IMR-90 (cell line): ENCODE measurements around the gene CYP1A2. TPM values are rescaled to one million over a fixed set of nuclear protein-coding genes. Genes with fewer than 3 reads are reported as not detected.
A peak's percentile ranks its signal among the peaks of the same experiment; 100 is the strongest.

Experiments
- ATAC-seq: fragments of 200-7000 bp; cut with Tn5 transposase; 2 replicates; pipeline ENCODE4 v1.9.1; 2020; ENCODE audit warnings: low read depth, mild to moderate bottlenecking, moderate library complexity
- BruUV-seq: library from RNA; stranded (reverse); fragments of 400-500 nt; replicated peaks from 2 replicates; lab custom pipeline; 2021; lab: Mats Ljungman, UMichigan
- CTCF ChIA-PET: fragments of 300-600 bp; formaldehyde crosslinking; extraction: SDS; loops from one replicate; lab custom pipeline; 2021; ENCODE audit warnings: antibody characterized with exemption; lab: Yijun Ruan, JAX
- POLR2A ChIA-PET: fragments of 300-600 bp; sonication (Branson Sonifier 250); formaldehyde crosslinking; loops from one replicate; lab custom pipeline; 2022; ENCODE audit warnings: antibody characterized with exemption; ENCODE audit not compliant: unreplicated experiment; lab: Charles Lee
- DNase-seq: peaks from one replicate; pipeline ENCODE4 v3.0.0; 2013
- H2AFZ ChIP-seq: replicated peaks from 2 replicates; pipeline ENCODE3; 2013; ENCODE audit warnings: low read length, mild to moderate bottlenecking; ENCODE audit not compliant: poor library complexity
- H2AK5ac ChIP-seq: 2 replicates; pipeline ENCODE4 v1.6.1; 2013; ENCODE audit warnings: low read depth, low read length, inconsistent platforms
- H2AK9ac ChIP-seq: replicated peaks from 2 replicates; pipeline ENCODE3; 2013; ENCODE audit warnings: mild to moderate bottlenecking, low read depth, low read length, moderate library complexity; ENCODE audit not compliant: poor library complexity
- H2BK120ac ChIP-seq: 2 replicates; pipeline ENCODE4 v1.6.1; 2013; ENCODE audit warnings: low read depth, low read length, inconsistent platforms
- H2BK15ac ChIP-seq: 3 replicates; pipeline ENCODE4 v1.6.1; 2013; ENCODE audit warnings: low read depth, low read length, inconsistent platforms
- H2BK20ac ChIP-seq: 2 replicates; pipeline ENCODE4 v1.6.1; 2013; ENCODE audit warnings: low read depth, mild to moderate bottlenecking, inconsistent platforms, low read length, moderate library complexity
- H2BK5ac ChIP-seq: 2 replicates; pipeline ENCODE4 v1.6.1; 2013; ENCODE audit warnings: mild to moderate bottlenecking, low read depth, low read length, inconsistent platforms; ENCODE audit not compliant: poor library complexity, severe bottlenecking
- H3K14ac ChIP-seq: replicated peaks from 2 replicates; pipeline ENCODE4 v1.6.1; 2013; ENCODE audit warnings: low read depth, low read length, inconsistent platforms
- H3K18ac ChIP-seq: 2 replicates; pipeline ENCODE4 v1.6.1; 2013; ENCODE audit warnings: low read depth, low read length, control low read depth
- H3K23ac ChIP-seq: 2 replicates; pipeline ENCODE4 v1.6.1; 2013; ENCODE audit warnings: low read depth, low read length, inconsistent platforms
- H3K27ac ChIP-seq: 2 replicates; pipeline ENCODE4 v1.5.1; 2013; ENCODE audit warnings: mild to moderate bottlenecking, control low read depth, low read length; ENCODE audit not compliant: insufficient read depth
- H3K27me3 ChIP-seq: 2 replicates; pipeline ENCODE4 v1.6.1; 2013; ENCODE audit warnings: low read length; ENCODE audit not compliant: control insufficient read depth, insufficient read depth
- H3K36me3 ChIP-seq: 2 replicates; pipeline ENCODE4 v1.6.1; 2013; ENCODE audit warnings: low read length, mixed read lengths; ENCODE audit not compliant: control insufficient read depth, insufficient read depth
- H3K4ac ChIP-seq: 2 replicates; pipeline ENCODE4 v1.6.1; 2013; ENCODE audit warnings: low read depth, low read length, inconsistent platforms
- H3K4me1 ChIP-seq: 2 replicates; pipeline ENCODE4 v1.6.1; 2013; ENCODE audit warnings: low read length, mixed read lengths; ENCODE audit not compliant: control insufficient read depth, insufficient read depth
- H3K4me2 ChIP-seq: 2 replicates; pipeline ENCODE4 v1.6.1; 2013; ENCODE audit warnings: low read depth, mild to moderate bottlenecking, control low read depth, low read length, moderate library complexity
- H3K4me3 ChIP-seq: 2 replicates; pipeline ENCODE4 v1.5.1; 2013; ENCODE audit warnings: low read depth, mild to moderate bottlenecking, control low read depth, low read length, moderate library complexity; ENCODE audit not compliant: insufficient read depth
- H3K56ac ChIP-seq: 2 replicates; pipeline ENCODE4 v1.6.1; 2013; ENCODE audit warnings: low read length, inconsistent platforms; ENCODE audit not compliant: insufficient read depth; ENCODE audit errors: extremely low read depth
- H3K79me1 ChIP-seq, 2 experiments: 2 replicates each; pipeline ENCODE4 v1.6.1; 2013; ENCODE audit warnings: low read length in 2 of 2, inconsistent platforms in 1 of 2, low read depth in 1 of 2
- H3K9ac ChIP-seq: 2 replicates; pipeline ENCODE4 v1.6.1; 2013; ENCODE audit warnings: low read depth, low read length, control low read depth
- H3K9me1 ChIP-seq: 2 replicates; pipeline ENCODE4 v1.6.1; 2013; ENCODE audit warnings: low read length, inconsistent platforms; ENCODE audit not compliant: insufficient read depth
- H3K9me3 ChIP-seq: 2 replicates; pipeline ENCODE4 v1.6.1; 2013; ENCODE audit warnings: low read length; ENCODE audit not compliant: control insufficient read depth, insufficient read depth
- H4K20me1 ChIP-seq: 2 replicates; pipeline ENCODE4 v1.6.1; 2013; ENCODE audit warnings: low read length, inconsistent platforms; ENCODE audit not compliant: insufficient read depth
- H4K5ac ChIP-seq: 2 replicates; pipeline ENCODE4 v1.6.1; 2013; ENCODE audit warnings: mild to moderate bottlenecking, low read depth, low read length, control low read depth
- H4K8ac ChIP-seq, 2 experiments: 2 replicates each; pipeline ENCODE4 v1.6.1; 2013; ENCODE audit warnings: low read depth in 2 of 2, low read length in 2 of 2, control low read depth in 1 of 2, inconsistent platforms in 1 of 2
- H4K91ac ChIP-seq: 2 replicates; pipeline ENCODE4 v1.6.1; 2013; ENCODE audit warnings: low read depth, low read length, inconsistent platforms; ENCODE audit not compliant: insufficient read depth
- BHLHE40 ChIP-seq: fragments of 150-350 bp; IDR thresholded peaks from 2 replicates; pipeline ENCODE4 v1.6.1; 2016; ENCODE audit warnings: mild to moderate bottlenecking, low read depth, low read length
- CEBPB ChIP-seq: IDR thresholded peaks from 2 replicates; pipeline ENCODE4 v1.6.1; 2012; ENCODE audit warnings: low read depth, low read length, improper control_type of control experiment
- CTCF ChIP-seq: conservative IDR thresholded peaks from 2 replicates; pipeline ENCODE4 v1.5.1; 2012; ENCODE audit warnings: mild to moderate bottlenecking, low read depth, low read length, improper control_type of control experiment
- ELK1 ChIP-seq: fragments of 150-350 bp; IDR thresholded peaks from 2 replicates; pipeline ENCODE4 v1.6.1; 2016; ENCODE audit warnings: low read depth, mild to moderate bottlenecking, low read length, moderate library complexity, borderline replicate concordance
- FOS ChIP-seq: fragments of 150-350 bp; IDR thresholded peaks from 2 replicates; pipeline ENCODE4 v1.6.1; 2016; ENCODE audit warnings: low read depth, low read length
- MXI1 ChIP-seq: IDR thresholded peaks from 2 replicates; pipeline ENCODE4 v1.6.1; 2012; ENCODE audit warnings: low read depth, mild to moderate bottlenecking, low read length, moderate library complexity, borderline replicate concordance
- POLR2A ChIP-seq: IDR thresholded peaks from 2 replicates; pipeline ENCODE4 v1.6.1; 2012; ENCODE audit warnings: mild to moderate bottlenecking, low read depth, low read length
- RCOR1 ChIP-seq: IDR thresholded peaks from 2 replicates; pipeline ENCODE4 v1.6.1; 2012; ENCODE audit warnings: mild to moderate bottlenecking, low read length, improper control_type of control experiment; ENCODE audit not compliant: insufficient replicate concordance
- USF2 ChIP-seq: fragments of 150-350 bp; IDR thresholded peaks from 2 replicates; pipeline ENCODE4 v1.6.1; 2017; ENCODE audit warnings: mild to moderate bottlenecking, antibody characterized with exemption, low read length, low read depth
- WGBS, 2 experiments: methylation state at CpG; one replicate each; pipeline versions ENCODE4 v1.1.5 to v1.1.7; 2013; ENCODE audit warnings: missing lambda C conversion rate in 2 of 2; ENCODE audit not compliant: insufficient read length in 1 of 2; ENCODE audit errors: extremely low coverage in 2 of 2; 5-methylcytosine and 5-hydroxymethylcytosine counted together
- dilution Hi-C: fragments of 300-500 bp; cut with HindIII; formaldehyde crosslinking; loops from one replicate; pipeline ENCODE4 v1.14.3; 2018; ENCODE audit warnings: low sequenced_read_pairs; ENCODE audit not compliant: unreplicated experiment
- in situ Hi-C: fragments of 300-500 bp; cut with MboI; formaldehyde crosslinking; loops from 3 replicates; pipeline ENCODE4 v1.14.3; 2019; ENCODE audit warnings: low sequenced_read_pairs, inconsistent platforms, mixed read lengths
- intact Hi-C: fragments of 100-400 bp; cut with micrococcal nuclease; formaldehyde crosslinking; loops from 2 replicates; pipeline ENCODE4 v1.10.0; 2022
- polyA plus RNA-seq, 3 experiments: library from polyadenylated mRNA; depleted of rRNA; stranded (reverse); fragments of >200 nt; gene quantifications; 2 replicates each; pipeline ENCODE4 v1.2.3, GENCODE V29; 2012; ENCODE audit warnings: low replicate concordance in 1 of 3
- total RNA-seq: library from RNA; depleted of rRNA; stranded (reverse); fragments of >200 nt; gene quantifications from 2 replicates; pipeline ENCODE4 v1.2.3, GENCODE V29; 2012

CYP1A2 gene
- total and polyA plus RNA-seq, 2 of the 4 experiments (the other 2 are of a cell fraction), result not detected

- no peak overlapping the region for H4K8ac ChIP-seq
- no peak overlapping the region for H2AK9ac ChIP-seq
- DNase-seq (no peak), ATAC-seq (no peak)
- no peak overlapping the region for H3K18ac ChIP-seq
- H3K79me1 ChIP-seq, result peaks cover 3 to 31% of the 10 kb centered on the region in 2 experiments; a peak in 2 of 4 replicates
- dilution Hi-C loops, result no loop called here
- no peak overlapping the region for H3K4ac ChIP-seq
- H4K20me1 ChIP-seq, result peaks cover 25% of the 10 kb centered on the region
- no peak overlapping the region for H2AK5ac ChIP-seq
- H2AFZ ChIP-seq, result peak overlapping the region; percentile 5
- in situ Hi-C loops, result no loop called here
- ChIA-PET POLR2A (no interaction called here), CTCF (interaction anchor here (1.2 kb wide), 1 partner anchor 32 kb away, joined by 3 read pairs; no protein-coding TSS in a partner anchor)
- intact Hi-C loops, result no loop called here
- H3K9ac ChIP-seq, result no peak overlapping the region
- H3K14ac ChIP-seq, result no peak overlapping the region
- H3K9me3 ChIP-seq, result no peaks in the 10 kb centered on the region
- H3K27ac ChIP-seq, result no peak overlapping the region
- H3K36me3 ChIP-seq, result peaks cover 43% of the 10 kb centered on the region
- 91% methylated on average over 16 of the region's 31 CpGs; no CpG with 5 or more reads in 1 of the 2 experiments for WGBS, 2 experiments
- no peak overlapping the region for H3K23ac ChIP-seq
- H3K27me3 ChIP-seq, result no peaks in the 10 kb centered on the region
- H3K56ac ChIP-seq, result no peak overlapping the region
- H2BK120ac ChIP-seq, result no peak overlapping the region
- no peak overlapping the region for H4K5ac ChIP-seq
- H3K4me3 ChIP-seq, result no peak overlapping the region
- H2BK5ac ChIP-seq, result no peak overlapping the region
- no peak overlapping the region for H4K91ac ChIP-seq
- peaks cover 2% of the 10 kb centered on the region; the same call in 1 of the 2 replicates for H3K4me1 ChIP-seq
- H2BK15ac ChIP-seq, result no peak overlapping the region
- BruUV-seq, result no TSS peak
- TF ChIP-seq ELK1, result no peak
- no peak for TF ChIP-seq FOS
- TF ChIP-seq BHLHE40, result no peak
- TF ChIP-seq RCOR1, result no peak
- TF ChIP-seq POLR2A, result no peak
- TF ChIP-seq CEBPB, result no peak
- TF ChIP-seq CTCF, result no peak
- TF ChIP-seq MXI1, result no peak
- TF ChIP-seq USF2, result no peak
- H3K9me1 ChIP-seq, result no peaks in the 10 kb centered on the region
- H3K4me2 ChIP-seq, result no peak overlapping the region
- H2BK20ac ChIP-seq, result no peak overlapping the region
Observed at GRCh38 chr15:74802862-74803447, 54.3 kb downstream of the CYP1A2 start.
